SJCRH30 (cell line): Measurements from ENCODE around the gene SMNDC1. TPM values are rescaled to one million over a fixed set of nuclear protein-coding genes. Genes with fewer than 3 reads are reported as not detected.
A peak's percentile ranks its signal among the peaks of the same experiment; 100 is the strongest.
"Not testable (repeated sequence)": the region's sequence is repeated elsewhere in the genome, so short reads cannot be mapped to it uniquely, and the experiment has no call there.

Experiments used
- DNase-seq, 2 experiments: peaks; one replicate each; pipeline ENCODE4 v3.0.0-alpha.2; 2015 to 2020
- H3K27ac ChIP-seq: fragments of 250-450 bp; sonication (Bioruptor Pico); 2 replicates; pipeline ENCODE4 v1.5.1; 2020; ENCODE audit warnings: mild to moderate bottlenecking, moderate library complexity
- H3K27me3 ChIP-seq: fragments of 250-450 bp; sonication (Bioruptor Pico); 2 replicates; pipeline ENCODE4 v1.5.1; 2020; ENCODE audit warnings: mild to moderate bottlenecking, moderate library complexity
- H3K36me3 ChIP-seq: fragments of 250-450 bp; sonication (Bioruptor Pico); 2 replicates; pipeline ENCODE4 v1.5.1; 2020; ENCODE audit warnings: mild to moderate bottlenecking, moderate library complexity
- H3K4me1 ChIP-seq: fragments of 250-450 bp; sonication (Bioruptor Pico); 2 replicates; pipeline ENCODE4 v1.5.1; 2020; ENCODE audit warnings: mild to moderate bottlenecking, moderate library complexity
- H3K4me3 ChIP-seq: fragments of 250-450 bp; sonication (Bioruptor Pico); 2 replicates; pipeline ENCODE4 v1.5.1; 2020; ENCODE audit warnings: mild to moderate bottlenecking, moderate library complexity
- H3K9me3 ChIP-seq: fragments of 250-450 bp; sonication (Bioruptor Pico); replicated peaks from 2 replicates; pipeline ENCODE4 v1.5.1; 2020; ENCODE audit warnings: mild to moderate bottlenecking, moderate library complexity
- total RNA-seq: library from RNA; depleted of rRNA; stranded (reverse); fragments of >200 nt; shearing (Covaris generic); gene quantifications from 2 replicates; pipeline ENCODE4 v1.2.3, GENCODE V29; 2014

Gene SMNDC1
- total RNA-seq, 1 experiment from 2014 or later, result 17.0 TPM

DNA sequence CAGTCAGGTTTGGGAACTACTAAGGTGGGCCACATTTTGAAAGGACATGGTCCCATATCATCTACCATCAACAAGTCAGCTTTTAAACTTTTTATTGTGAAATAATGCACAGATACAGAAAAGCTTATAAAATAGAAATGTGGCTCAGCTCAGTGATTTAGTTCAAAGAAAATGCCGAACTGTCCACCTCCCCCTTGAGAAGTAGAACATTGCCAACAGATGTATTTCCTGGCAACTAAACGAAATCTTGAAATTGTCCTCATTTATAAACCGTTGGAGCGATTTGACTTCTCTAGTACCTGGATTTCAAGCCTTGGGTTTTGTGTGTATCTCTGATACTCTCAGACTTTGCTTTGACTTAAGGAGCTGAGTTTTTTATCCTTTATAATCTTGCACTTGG, 32.7 kb upstream of the SMNDC1 start:
- Histone ChIP-seq H3K4me3 (no peak overlapping the region), H3K27me3 (no peaks in the 10 kb centered on the region), H3K27ac (no peak overlapping the region), H3K9me3 (no peaks in the 10 kb centered on the region; the same call in 1 of the 2 replicates), H3K4me1 (peaks cover 14% of the 10 kb centered on the region), H3K36me3 (no peaks in the 10 kb centered on the region)
- no peak for DNase-seq

DNA sequence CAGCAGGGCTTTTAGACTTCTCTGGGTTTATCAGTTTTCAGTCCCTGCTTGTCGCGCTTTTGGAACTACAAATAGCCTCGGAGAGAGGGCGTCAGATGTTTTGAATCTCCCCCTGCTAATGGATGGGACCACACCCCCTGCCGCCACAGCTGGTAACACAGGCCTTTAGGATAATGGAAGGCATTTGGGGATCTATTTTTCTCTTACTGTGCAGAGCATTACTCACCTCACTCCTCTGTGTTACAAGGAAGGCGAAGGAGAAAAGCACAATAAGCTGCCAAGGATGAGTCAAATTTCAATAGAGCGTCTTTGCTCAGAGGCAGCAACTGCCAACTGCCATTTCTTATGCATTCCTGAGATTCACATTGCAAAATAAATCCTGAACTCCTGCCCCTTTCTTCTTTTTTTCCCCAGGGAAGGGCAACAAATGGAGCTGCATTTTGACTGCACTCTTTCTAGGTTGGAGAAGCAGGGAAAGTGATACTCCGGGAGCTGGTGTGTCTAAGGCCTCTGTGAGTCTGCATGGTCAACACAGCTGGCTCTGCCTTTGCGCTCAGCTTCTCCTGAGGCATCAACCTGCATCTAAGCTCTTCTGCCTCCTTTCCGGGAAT, 31.5 kb upstream of the SMNDC1 start:
- Histone ChIP-seq H3K36me3 (no peaks in the 10 kb centered on the region), H3K4me3 (no peak overlapping the region), H3K4me1 (peaks cover 14% of the 10 kb centered on the region), H3K27me3 (no peaks in the 10 kb centered on the region), H3K27ac (no peak overlapping the region), H3K9me3 (peaks cover under 1% of the 10 kb centered on the region)
- DNase-seq, result peak; percentile 69 to 81

DNA sequence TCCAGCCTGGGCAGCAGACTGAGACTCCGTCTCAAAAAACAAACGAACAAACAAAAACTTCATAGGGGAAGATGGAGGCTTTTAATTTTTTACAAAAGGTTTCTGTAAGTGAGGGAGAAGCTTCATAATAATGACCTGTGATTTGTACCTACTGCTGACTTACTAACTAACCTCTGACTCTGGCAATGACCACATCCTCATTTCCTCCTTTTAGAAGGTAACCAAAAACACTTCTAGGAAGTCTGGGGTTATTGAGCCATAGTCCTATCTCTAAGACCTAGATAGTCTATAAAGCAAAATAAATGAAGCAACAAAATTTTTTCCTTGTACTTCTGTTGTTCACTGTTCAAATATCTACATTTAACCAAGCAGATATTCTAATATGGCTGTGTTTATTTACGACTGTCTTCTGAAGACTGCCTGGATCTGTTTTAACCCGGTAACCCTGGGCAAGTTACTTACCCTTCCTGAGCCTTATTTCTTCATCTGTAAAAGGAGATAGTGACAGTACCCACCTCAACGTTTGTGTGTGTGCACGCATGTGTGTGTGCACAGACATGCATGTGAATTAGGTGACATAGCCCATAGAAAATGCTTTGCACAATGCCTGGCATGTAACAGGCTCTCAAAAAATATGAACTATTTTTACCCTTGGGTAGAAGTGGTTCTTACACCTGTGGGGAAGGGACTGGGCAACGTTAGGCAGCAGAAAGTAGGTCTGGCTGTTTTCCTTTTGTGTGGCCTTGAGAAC, 30.8 kb upstream of the SMNDC1 start:
- DNase-seq, result no peak
- Histone ChIP-seq H3K27ac (no peak overlapping the region), H3K9me3 (peaks cover 7% of the 10 kb centered on the region), H3K4me3 (no peak overlapping the region), H3K36me3 (no peaks in the 10 kb centered on the region), H3K4me1 (peaks cover 14% of the 10 kb centered on the region), H3K27me3 (no peaks in the 10 kb centered on the region)

DNA sequence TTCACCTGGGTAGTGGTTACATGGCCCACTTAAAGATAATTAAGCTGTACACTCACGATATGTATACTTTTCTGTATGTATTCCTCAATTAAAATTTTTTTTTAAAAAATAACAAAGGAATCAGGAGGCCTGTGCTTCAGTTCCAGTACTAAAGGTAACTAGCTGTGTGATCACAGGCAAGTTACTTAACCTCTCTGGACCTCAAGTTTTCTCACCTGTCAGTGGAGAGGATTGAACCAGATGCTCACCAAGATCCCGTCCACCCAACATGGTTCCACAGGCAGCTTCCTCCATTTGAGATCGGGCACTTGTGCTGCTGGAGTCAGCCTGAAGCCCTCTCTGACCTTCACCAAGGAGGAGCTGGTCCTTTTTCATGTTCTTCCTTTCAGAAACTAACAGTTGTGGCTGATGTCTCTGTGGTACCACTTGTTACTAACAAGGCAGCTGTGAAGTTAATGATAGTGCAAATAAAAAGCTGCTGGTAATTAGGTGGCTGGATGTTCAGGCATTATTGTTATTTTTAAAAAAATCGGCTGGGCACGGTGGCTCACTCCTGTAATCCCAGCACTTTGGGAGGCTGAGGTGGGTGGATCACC, 29.4 kb upstream of the SMNDC1 start:
- Histone ChIP-seq H3K4me3 (no peak overlapping the region), H3K4me1 (peaks cover 14% of the 10 kb centered on the region), H3K27ac (no peak overlapping the region), H3K27me3 (no peaks in the 10 kb centered on the region), H3K36me3 (no peaks in the 10 kb centered on the region), H3K9me3 (peaks cover 13% of the 10 kb centered on the region)
- DNase-seq, result no peak

DNA sequence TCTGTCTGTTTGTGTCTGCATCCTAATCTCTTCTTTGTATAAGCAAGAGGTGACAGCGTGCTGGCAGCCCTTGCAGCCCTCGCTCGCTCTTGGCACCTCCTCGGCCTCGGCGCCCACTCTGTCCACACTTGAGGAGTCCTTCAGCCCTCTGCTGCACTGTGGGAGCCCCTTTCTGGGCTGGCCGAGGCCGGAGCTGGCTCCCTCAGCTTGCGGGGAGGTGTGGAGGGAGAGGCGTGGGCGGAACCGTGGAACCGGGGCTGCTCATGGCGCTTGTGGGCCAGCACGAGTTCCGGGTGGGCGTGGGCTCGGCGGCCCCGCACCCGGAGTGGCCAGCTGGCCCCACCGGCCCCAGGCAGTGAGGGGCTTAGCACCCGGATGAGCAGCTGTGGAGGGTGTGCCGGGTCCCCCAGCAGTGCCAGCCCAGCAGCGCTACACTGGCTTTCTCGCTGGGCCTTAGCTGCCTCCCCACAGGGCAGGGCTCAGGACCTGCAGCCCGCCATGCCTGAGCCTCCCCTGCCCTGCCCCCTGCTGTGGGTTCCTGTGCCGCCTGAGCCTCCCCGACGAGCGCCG, 26.6 kb upstream of the SMNDC1 start:
- peaks cover 11% of the 10 kb centered on the region for H3K4me1 ChIP-seq
- not testable (repeated sequence) for H3K36me3 ChIP-seq, H3K4me3 ChIP-seq, H3K27me3 ChIP-seq, H3K27ac ChIP-seq, DNase-seq
- peaks cover 13% of the 10 kb centered on the region for H3K9me3 ChIP-seq

DNA sequence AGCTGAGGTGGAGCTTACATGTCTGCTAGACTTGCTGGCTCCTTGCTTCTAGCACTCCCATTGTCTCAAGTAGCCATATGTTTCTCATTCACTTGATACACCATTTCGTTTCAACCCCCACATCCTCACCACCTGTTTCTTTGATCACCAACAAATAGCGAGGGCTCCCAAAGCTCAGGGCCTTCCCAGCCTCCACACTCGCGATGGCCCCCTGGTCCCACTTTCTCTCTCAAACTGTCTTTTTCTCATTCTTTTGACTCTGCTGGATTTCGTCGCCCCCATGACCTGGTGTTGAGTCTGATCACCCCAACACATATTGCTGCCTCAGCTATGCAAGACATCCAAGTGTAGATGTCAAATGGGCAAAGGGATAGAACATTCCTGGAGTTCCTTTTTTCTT, 26.0 kb upstream of the SMNDC1 start:
- H3K36me3 ChIP-seq, result no peaks in the 10 kb centered on the region
- peaks cover 13% of the 10 kb centered on the region for H3K9me3 ChIP-seq
- H3K4me3 ChIP-seq, result no peak overlapping the region
- H3K27me3 ChIP-seq, result no peaks in the 10 kb centered on the region
- DNase-seq, result no peak
- no peak overlapping the region for H3K27ac ChIP-seq
- peaks cover 11% of the 10 kb centered on the region for H3K4me1 ChIP-seq

DNA sequence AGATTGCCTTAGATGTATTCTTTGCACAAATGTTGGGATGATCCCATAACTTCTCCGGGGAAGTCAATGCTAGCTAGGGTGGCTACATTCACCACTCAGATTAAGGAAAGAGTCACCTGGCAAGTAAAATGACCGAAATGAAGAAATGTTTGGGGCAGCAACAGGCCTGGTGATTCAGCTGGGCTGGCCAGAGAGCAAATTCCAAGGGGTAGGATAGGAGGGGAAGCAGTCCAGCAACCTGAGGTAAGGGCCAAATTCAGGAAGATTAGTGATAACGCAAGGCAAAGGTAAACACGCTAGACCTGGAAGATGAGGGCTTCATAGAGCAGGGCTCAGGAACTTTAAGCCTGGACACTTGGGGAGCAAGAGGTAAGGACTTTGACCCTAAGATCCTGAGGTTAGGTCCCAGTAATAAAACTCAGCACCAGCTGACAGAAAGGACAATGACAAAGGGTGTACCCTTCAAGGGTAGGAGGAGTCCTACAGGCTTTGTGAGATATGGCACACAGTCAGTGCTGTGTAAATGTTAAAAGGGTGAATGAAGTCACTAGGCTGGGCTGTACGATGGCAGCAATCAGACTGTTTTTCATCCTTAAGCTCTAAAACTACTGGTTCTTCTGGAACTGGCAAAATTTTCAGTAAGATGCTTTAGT, 22.7 kb upstream of the SMNDC1 start:
- no peaks in the 10 kb centered on the region for H3K27me3 ChIP-seq
- H3K4me3 ChIP-seq, result no peak overlapping the region
- no peaks in the 10 kb centered on the region for H3K36me3 ChIP-seq
- no peak overlapping the region for H3K27ac ChIP-seq
- peaks cover 10% of the 10 kb centered on the region; the same call in 1 of the 2 replicates for H3K4me1 ChIP-seq
- no peak for DNase-seq
- peaks cover 13% of the 10 kb centered on the region for H3K9me3 ChIP-seq

DNA sequence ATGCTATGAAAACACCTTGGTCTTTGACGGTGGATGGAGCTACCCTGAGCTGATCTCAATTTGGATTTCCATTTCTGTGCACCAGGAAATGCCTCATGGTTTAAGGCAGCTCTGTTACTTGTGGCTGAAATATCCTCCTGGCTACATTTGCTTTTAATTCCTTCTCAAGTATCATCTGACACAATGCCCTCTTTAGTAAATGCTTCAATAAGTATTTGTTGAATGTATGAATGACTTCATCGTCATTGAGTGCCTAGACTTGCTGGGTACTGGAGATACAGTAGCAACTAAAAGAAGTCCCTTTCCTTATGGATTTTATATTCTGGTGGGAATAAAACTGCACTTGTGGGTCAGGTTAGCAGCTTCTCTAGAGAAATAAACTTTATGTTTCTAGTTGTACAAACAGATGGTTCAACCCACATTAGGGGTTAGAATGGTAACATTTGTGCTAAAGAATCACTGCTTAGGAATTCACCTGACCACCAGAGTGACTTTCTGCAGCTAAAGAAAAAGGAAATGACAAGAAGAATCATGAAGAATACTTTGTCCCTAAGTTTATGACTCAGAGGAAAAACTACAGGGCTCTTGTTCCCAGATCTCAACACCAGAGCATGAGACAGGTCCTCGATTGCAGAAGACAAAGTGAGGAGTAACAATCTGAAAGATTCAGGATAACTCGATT, 21.8 kb upstream of the SMNDC1 start:
- H3K9me3 ChIP-seq, result peaks cover 13% of the 10 kb centered on the region
- no peak overlapping the region for H3K27ac ChIP-seq
- no peak overlapping the region for H3K4me3 ChIP-seq
- H3K4me1 ChIP-seq, result peaks cover 10% of the 10 kb centered on the region; the same call in 1 of the 2 replicates
- no peaks in the 10 kb centered on the region for H3K36me3 ChIP-seq
- H3K27me3 ChIP-seq, result no peaks in the 10 kb centered on the region
- no peak for DNase-seq

DNA sequence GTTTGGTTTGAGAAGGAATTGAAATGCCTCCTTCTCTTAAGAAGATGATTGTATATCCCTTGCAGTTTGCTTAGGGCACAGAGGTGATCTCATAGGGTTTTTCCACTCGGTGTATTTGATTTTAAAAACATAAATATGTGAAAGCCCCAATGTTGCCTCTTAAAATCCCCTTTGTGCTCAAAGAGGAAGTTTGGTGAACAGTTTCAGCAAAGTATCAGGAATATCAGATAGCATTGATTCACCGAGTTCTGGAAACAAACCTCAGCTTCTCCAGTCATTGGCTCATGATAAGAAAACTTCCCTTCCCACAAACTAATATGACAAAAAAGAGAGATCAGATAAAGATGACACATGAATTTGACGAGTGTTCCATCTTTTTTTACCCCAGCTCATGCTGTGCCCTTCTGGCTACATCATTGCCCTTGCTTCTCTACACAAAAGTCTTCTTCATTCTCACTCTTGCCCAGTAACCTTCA, 20.1 kb upstream of the SMNDC1 start:
- Histone ChIP-seq H3K4me3 (no peak overlapping the region), H3K36me3 (no peaks in the 10 kb centered on the region), H3K9me3 (peaks cover 11% of the 10 kb centered on the region; the same call in 1 of the 2 replicates), H3K4me1 (peaks cover 10% of the 10 kb centered on the region; the same call in 1 of the 2 replicates), H3K27me3 (no peaks in the 10 kb centered on the region), H3K27ac (no peak overlapping the region)
- no peak for DNase-seq

DNA sequence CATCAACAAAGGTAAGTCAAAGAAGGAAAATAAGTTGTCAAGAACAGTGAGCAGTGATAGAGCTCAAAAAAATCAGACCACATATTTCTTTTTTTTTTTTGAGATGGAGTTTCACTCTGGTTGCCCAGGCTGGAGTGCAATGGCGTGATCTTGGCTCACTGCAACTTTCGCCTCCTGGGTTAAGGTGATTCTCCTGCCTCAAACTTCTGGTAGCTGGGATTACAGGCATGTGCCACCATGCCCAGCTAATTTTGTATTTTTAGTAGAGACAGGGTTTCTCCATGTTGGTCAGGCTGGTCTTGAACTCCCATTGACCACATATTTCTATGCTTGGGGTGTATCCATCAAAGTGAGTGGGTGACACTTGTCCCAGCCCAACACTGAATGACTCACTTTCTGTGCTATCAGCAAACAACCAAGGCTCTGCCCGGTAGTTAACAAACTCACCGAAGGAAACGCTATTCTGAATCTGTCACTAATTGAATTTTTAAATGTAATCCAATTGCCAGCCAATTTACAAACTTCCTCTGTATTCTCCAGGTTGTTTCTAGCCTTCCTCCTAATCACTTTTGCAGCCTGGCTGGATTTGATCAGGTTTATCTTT, 19.6 kb upstream of the SMNDC1 start:
- H3K4me1 ChIP-seq, result peaks cover 10% of the 10 kb centered on the region; the same call in 1 of the 2 replicates
- H3K27ac ChIP-seq, result no peak overlapping the region
- no peaks in the 10 kb centered on the region for H3K27me3 ChIP-seq
- H3K36me3 ChIP-seq, result no peaks in the 10 kb centered on the region
- H3K4me3 ChIP-seq, result no peak overlapping the region
- peaks cover 8% of the 10 kb centered on the region; the same call in 1 of the 2 replicates for H3K9me3 ChIP-seq
- no peak for DNase-seq

DNA sequence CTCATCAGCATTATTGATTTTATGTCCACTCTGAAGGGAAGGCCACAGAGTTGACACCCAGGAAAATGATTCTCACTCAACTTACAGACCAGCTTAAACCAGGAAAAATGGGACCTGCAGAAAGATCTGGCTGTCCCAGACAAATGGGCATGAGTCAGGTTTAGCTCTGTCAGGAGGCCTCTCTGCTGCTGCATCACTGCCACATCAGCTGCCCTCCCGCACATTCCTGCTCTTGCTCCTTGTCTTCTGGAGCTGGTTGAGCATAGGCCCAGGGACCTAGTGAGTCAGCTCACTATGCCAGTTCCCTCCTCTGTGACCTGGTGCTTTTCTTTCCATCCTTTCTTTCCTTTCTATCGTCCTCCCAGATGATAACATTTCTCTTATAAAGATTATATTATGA, 18.8 kb upstream of the SMNDC1 start:
- H3K36me3 ChIP-seq, result no peaks in the 10 kb centered on the region
- H3K4me3 ChIP-seq, result no peak overlapping the region
- peaks cover 8% of the 10 kb centered on the region; the same call in 1 of the 2 replicates for H3K9me3 ChIP-seq
- H3K27me3 ChIP-seq, result no peaks in the 10 kb centered on the region
- H3K4me1 ChIP-seq, result peaks cover 10% of the 10 kb centered on the region; the same call in 1 of the 2 replicates
- DNase-seq, result no peak
- no peak overlapping the region for H3K27ac ChIP-seq

DNA sequence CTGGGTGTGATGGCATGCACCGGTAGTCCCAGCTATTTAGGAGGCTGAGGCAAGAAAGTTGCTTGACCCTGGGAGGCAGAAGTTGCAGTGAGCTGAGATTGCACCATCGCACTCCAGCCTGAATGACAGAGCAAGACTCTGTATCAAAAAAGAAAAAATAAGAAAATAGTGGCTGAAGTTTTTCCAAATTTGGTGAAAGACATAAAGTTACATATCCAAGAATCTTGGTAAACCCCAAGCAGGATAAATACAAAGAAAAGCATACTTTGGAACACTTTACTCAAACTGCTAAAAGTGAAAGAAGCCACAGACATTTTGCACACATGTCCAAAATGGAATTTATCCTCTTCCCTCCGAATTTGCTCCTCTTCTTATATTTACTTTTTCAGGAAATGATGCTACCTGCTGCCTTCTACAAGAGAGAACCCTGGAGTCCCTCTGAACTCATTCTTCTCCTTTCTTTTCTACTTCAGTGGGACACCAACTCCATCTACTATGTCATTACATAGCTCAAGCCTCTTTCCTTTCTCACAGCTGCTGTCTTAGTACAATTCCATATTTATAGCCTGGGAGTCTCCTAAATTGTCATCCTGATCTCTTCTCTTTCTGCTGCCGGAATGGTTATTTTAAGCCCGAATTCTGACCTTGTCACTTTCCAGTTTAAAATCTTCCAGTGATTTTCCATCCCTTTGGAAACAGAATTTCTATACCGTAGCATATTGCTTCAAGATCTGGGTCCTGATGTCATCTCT, 17.3 kb upstream of the SMNDC1 start:
- Histone ChIP-seq H3K27me3 (no peaks in the 10 kb centered on the region), H3K4me1 (peaks cover 10% of the 10 kb centered on the region; the same call in 1 of the 2 replicates), H3K9me3 (peaks cover 8% of the 10 kb centered on the region; the same call in 1 of the 2 replicates), H3K27ac (no peak overlapping the region), H3K36me3 (no peaks in the 10 kb centered on the region), H3K4me3 (no peak overlapping the region)
- DNase-seq, result no peak
